Measurements from ENCODE around the gene GLP2R. TPM values are rescaled to one million over a fixed set of nuclear protein-coding genes. Genes with fewer than 3 reads are reported as not detected.

The GLP2R gene
- total and polyA plus RNA-seq, 11 donors = 0.05 to 0.91 (median 0.15) TPM; not detected in 3

- H3K4me1 ChIP-seq = peaks cover 0 to 13% (median 8%) of the 10 kb centered on the region in 12 donors
- no peak overlapping the region for H3K4me3 ChIP-seq
- ATAC-seq (no peak), DNase-seq (peak in 1 of 5 donors; percentile 9)
- peaks cover 0 to 14% (median 3%) of the 10 kb centered on the region in 12 donors for H3K9me3 ChIP-seq
- WGBS, 4 donors = 70 to 83% (median 77%) methylated on average over 6 to 9 of the region's 9 CpGs
- no peak for TF ChIP-seq CTCF (IDR thresholded peaks at IDR 0.05)
- TF ChIP-seq POLR2A (IDR thresholded peaks at IDR 0.05) = no peak
- intact Hi-C loops (cut with DNase I) = no loop called here
- no peaks in the 10 kb centered on the region for H3K27me3 ChIP-seq
- H3K27ac ChIP-seq = no peak overlapping the region
- peaks cover 0 to 85% (median 66%) of the 10 kb centered on the region in 9 donors for H3K36me3 ChIP-seq
These were observed 115.1 kb downstream of the GLP2R start for GRCh38 chr17:9940841-9941240.

GRCh38 chr17:9941305-9941704, 115.6 kb downstream of the GLP2R start:
- H3K27me3 ChIP-seq = no peaks in the 10 kb centered on the region
- H3K27ac ChIP-seq = no peak overlapping the region
- WGBS, 4 donors = 88 to 92% (median 90%) methylated on average over 13 of the region's 13 CpGs
- no peak overlapping the region for H3K4me3 ChIP-seq
- TF ChIP-seq POLR2A (IDR thresholded peaks at IDR 0.05) (no peak), CTCF (IDR thresholded peaks at IDR 0.05) (no peak)
- peaks cover 0 to 14% (median 3%) of the 10 kb centered on the region in 12 donors for H3K9me3 ChIP-seq
- no peak for ATAC-seq
- peak in 1 of 5 donors; percentile 18 for DNase-seq
- H3K4me1 ChIP-seq = peaks cover 0 to 11% (median 8%) of the 10 kb centered on the region in 12 donors
- intact Hi-C loops (cut with DNase I) = no loop called here
- H3K36me3 ChIP-seq = peaks cover 0 to 88% (median 71%) of the 10 kb centered on the region in 9 donors

Other genes starting within 250 kb of the GLP2R start
- under 1 TPM in 1 of 9 donors, not detected in 8; 0.87 TPM for gene CFAP52, start 249.3 kb upstream of the GLP2R start, total RNA-seq
- gene CFAP52, start 249.3 kb upstream of the GLP2R start, polyA plus RNA-seq = not detected
- gene USP43, start 180.4 kb upstream of the GLP2R start, total RNA-seq = under 1 TPM in 3 of 9 donors, not detected in 6; 0.12 to 0.41 (median 0.16) TPM
- gene USP43, start 180.4 kb upstream of the GLP2R start, polyA plus RNA-seq = under 1 TPM in 1 of 2 donors, not detected in 1; 0.01 TPM
- gene DHRS7C, start 34.3 kb upstream of the GLP2R start, total RNA-seq = 10 to 100 TPM in 8 of 9 donors, 1 to 10 TPM in 1; 1.8 to 71.2 (median 23.4) TPM
- gene DHRS7C, start 34.3 kb upstream of the GLP2R start, polyA plus RNA-seq = 10 to 100 TPM; 11.3 to 38.6 TPM
- gene GSG1L2, start 3.8 kb upstream of the GLP2R start, total RNA-seq = not detected
- gene GSG1L2, start 3.8 kb upstream of the GLP2R start, polyA plus RNA-seq = not detected
- gene RCVRN, start 79.3 kb downstream of the GLP2R start, total RNA-seq = 1 to 10 TPM in 1 of 9 donors, under 1 TPM in 6, not detected in 2; 0.09 to 1.2 (median 0.27) TPM
- under 1 TPM; 0.15 to 0.19 TPM for gene RCVRN, start 79.3 kb downstream of the GLP2R start, polyA plus RNA-seq

All from heart left ventricle (tissue), 16 donors.